Mesenchymal stem cell (in vitro differentiated cells and primary cell): ENCODE measurements around the gene SKI.

Experiments used
- DNase-seq: peaks from one replicate; pipeline ENCODE4 v3.0.0-alpha.2; 2013
- H2AFZ ChIP-seq: one replicate; pipeline ENCODE4 v1.6.1; 2013; ENCODE audit warnings: low read depth, mild to moderate bottlenecking, control low read depth, inconsistent platforms, low read length, moderate library complexity
- H2AK5ac ChIP-seq: 2 replicates; pipeline ENCODE4 v1.6.1; 2013; ENCODE audit warnings: low read length, moderate library complexity, mild to moderate bottlenecking, inconsistent platforms; ENCODE audit not compliant: severe bottlenecking
- H2BK120ac ChIP-seq: one replicate; pipeline ENCODE4 v1.6.1; 2013; ENCODE audit warnings: low read depth, mild to moderate bottlenecking, inconsistent platforms, low read length, moderate library complexity
- H2BK12ac ChIP-seq, 2 experiments: one replicate each; pipeline ENCODE4 v1.6.1; 2013; ENCODE audit warnings: inconsistent platforms in 2 of 2, low read length in 2 of 2, mild to moderate bottlenecking in 2 of 2, moderate library complexity in 2 of 2, control low read depth in 1 of 2
- H2BK15ac ChIP-seq: one replicate; pipeline ENCODE4 v1.6.1; 2013; ENCODE audit warnings: mild to moderate bottlenecking, low read depth, inconsistent platforms; ENCODE audit not compliant: poor library complexity, severe bottlenecking
- H2BK5ac ChIP-seq: 2 replicates; pipeline ENCODE4 v1.6.1; 2013; ENCODE audit warnings: low read depth, mild to moderate bottlenecking, low read length, control low read depth, inconsistent platforms; ENCODE audit not compliant: poor library complexity, severe bottlenecking
- H3K14ac ChIP-seq, 2 experiments: one replicate each; pipeline ENCODE4 v1.6.1; 2013; ENCODE audit warnings: inconsistent platforms in 2 of 2, low read length in 2 of 2, control low read depth in 1 of 2, mild to moderate bottlenecking in 1 of 2, moderate library complexity in 1 of 2
- H3K18ac ChIP-seq, 2 experiments: one replicate each; pipeline ENCODE4 v1.6.1; 2013; ENCODE audit warnings: inconsistent platforms in 2 of 2, low read length in 2 of 2, control low read depth in 1 of 2, low read depth in 1 of 2, mild to moderate bottlenecking in 1 of 2
- H3K23ac ChIP-seq, 2 experiments: one replicate each; pipeline ENCODE4 v1.6.1; 2013; ENCODE audit warnings: inconsistent platforms in 2 of 2, low read length in 2 of 2, mild to moderate bottlenecking in 2 of 2, moderate library complexity in 2 of 2, control low read depth in 1 of 2
- H3K27ac ChIP-seq: 2 replicates; pipeline ENCODE4 v1.5.1; 2013; ENCODE audit warnings: mild to moderate bottlenecking, moderate library complexity, low read length, control low read depth, inconsistent platforms; ENCODE audit not compliant: poor library complexity, severe bottlenecking
- H3K27me3 ChIP-seq, 2 experiments: 2 replicates each; pipeline versions ENCODE4 v1.6.1 to v1.7.0; 2013; ENCODE audit warnings: low read length in 2 of 2, mild to moderate bottlenecking in 2 of 2, moderate library complexity in 2 of 2, control low read depth in 1 of 2, inconsistent platforms in 1 of 2; ENCODE audit not compliant: control insufficient read depth in 1 of 2, insufficient read depth in 1 of 2
- H3K36me3 ChIP-seq, 2 experiments: 2 replicates each; pipeline versions ENCODE4 v1.6.1 to v1.7.0; 2013; ENCODE audit warnings: low read length in 2 of 2, control low read depth in 1 of 2, inconsistent platforms in 1 of 2, low read depth in 1 of 2, mild to moderate bottlenecking in 1 of 2; ENCODE audit not compliant: insufficient read depth in 2 of 2, control insufficient read depth in 1 of 2
- H3K4ac ChIP-seq, 2 experiments: one replicate each; pipeline ENCODE4 v1.6.1; 2013; ENCODE audit warnings: inconsistent platforms in 2 of 2, low read length in 2 of 2, mild to moderate bottlenecking in 2 of 2, moderate library complexity in 2 of 2, control low read depth in 1 of 2, low read depth in 1 of 2
- H3K4me1 ChIP-seq: 2 replicates; pipeline ENCODE4 v1.6.1; 2013; ENCODE audit warnings: low read depth, low read length, control low read depth; ENCODE audit not compliant: control insufficient read depth, insufficient read depth
- H3K4me2 ChIP-seq: 2 replicates; pipeline ENCODE4 v1.6.1; 2013; ENCODE audit warnings: low read length, mild to moderate bottlenecking, inconsistent platforms; ENCODE audit not compliant: poor library complexity, severe bottlenecking
- H3K4me3 ChIP-seq, 2 experiments: 2 replicates each; pipeline versions ENCODE4 v1.5.1 to v1.7.0; 2013; ENCODE audit warnings: low read length in 2 of 2, mild to moderate bottlenecking in 2 of 2, control low read depth in 1 of 2, low read depth in 1 of 2; ENCODE audit not compliant: insufficient read depth in 1 of 2
- H3K79me1 ChIP-seq: replicated peaks from 2 replicates; pipeline ENCODE4 v1.6.1; 2013; ENCODE audit warnings: mild to moderate bottlenecking, control low read depth, low read length, inconsistent platforms; ENCODE audit not compliant: poor library complexity, severe bottlenecking
- H3K9ac ChIP-seq: 2 replicates; pipeline ENCODE4 v1.7.0; 2013; ENCODE audit warnings: mild to moderate bottlenecking, low read length, moderate library complexity
- H3K9me3 ChIP-seq: 2 replicates; pipeline ENCODE4 v1.7.0; 2013; ENCODE audit warnings: mild to moderate bottlenecking, low read length; ENCODE audit not compliant: control insufficient read depth
- H4K8ac ChIP-seq: one replicate; pipeline ENCODE4 v1.6.1; 2013; ENCODE audit warnings: inconsistent platforms, mild to moderate bottlenecking, low read length, moderate library complexity
- H4K91ac ChIP-seq: one replicate; pipeline ENCODE4 v1.6.1; 2013; ENCODE audit warnings: mild to moderate bottlenecking, low read length, inconsistent platforms
- WGBS: methylation state at CpG from one replicate; pipeline ENCODE4 v1.1.7; 2013; ENCODE audit warnings: mixed read lengths; 5-methylcytosine and 5-hydroxymethylcytosine counted together

SKI gene

GRCh38 chr1:2190491-2190976 is 37.6 kb upstream of the SKI start:
- peaks cover 43% of the 10 kb centered on the region for H3K79me1 ChIP-seq
- peak overlapping the region in 1 of 2 experiments; percentile 78 for H3K4me3 ChIP-seq
- peak overlapping the region; percentile 94 for H2BK120ac ChIP-seq
- H3K18ac ChIP-seq, result peak overlapping the region; percentile 53 to 95
- no peaks in the 10 kb centered on the region for H3K27me3 ChIP-seq
- peak overlapping the region; percentile 88 for H3K9ac ChIP-seq
- peak overlapping the region; percentile 95 for H4K8ac ChIP-seq
- H3K4me1 ChIP-seq, result peaks cover 35% of the 10 kb centered on the region
- peak overlapping the region; percentile 80 to 93 for H3K4ac ChIP-seq
- no peak overlapping the region for H2BK5ac ChIP-seq
- peaks cover 0 to 67% of the 10 kb centered on the region in 2 experiments for H3K36me3 ChIP-seq
- H2BK12ac ChIP-seq, result peak overlapping the region; percentile 61 to 76
- peak overlapping the region; percentile 96 for H4K91ac ChIP-seq
- no peak overlapping the region for H2AFZ ChIP-seq
- WGBS, result 94% methylated on average over 19 of the region's 19 CpGs
- no peak overlapping the region for H3K14ac ChIP-seq
- H3K27ac ChIP-seq, result no peak overlapping the region
- no peak for DNase-seq
- no peak overlapping the region for H2AK5ac ChIP-seq
- no peaks in the 10 kb centered on the region for H3K9me3 ChIP-seq
- H3K23ac ChIP-seq, result no peak overlapping the region
- H2BK15ac ChIP-seq, result no peak overlapping the region
- no peak overlapping the region for H3K4me2 ChIP-seq

DNA sequence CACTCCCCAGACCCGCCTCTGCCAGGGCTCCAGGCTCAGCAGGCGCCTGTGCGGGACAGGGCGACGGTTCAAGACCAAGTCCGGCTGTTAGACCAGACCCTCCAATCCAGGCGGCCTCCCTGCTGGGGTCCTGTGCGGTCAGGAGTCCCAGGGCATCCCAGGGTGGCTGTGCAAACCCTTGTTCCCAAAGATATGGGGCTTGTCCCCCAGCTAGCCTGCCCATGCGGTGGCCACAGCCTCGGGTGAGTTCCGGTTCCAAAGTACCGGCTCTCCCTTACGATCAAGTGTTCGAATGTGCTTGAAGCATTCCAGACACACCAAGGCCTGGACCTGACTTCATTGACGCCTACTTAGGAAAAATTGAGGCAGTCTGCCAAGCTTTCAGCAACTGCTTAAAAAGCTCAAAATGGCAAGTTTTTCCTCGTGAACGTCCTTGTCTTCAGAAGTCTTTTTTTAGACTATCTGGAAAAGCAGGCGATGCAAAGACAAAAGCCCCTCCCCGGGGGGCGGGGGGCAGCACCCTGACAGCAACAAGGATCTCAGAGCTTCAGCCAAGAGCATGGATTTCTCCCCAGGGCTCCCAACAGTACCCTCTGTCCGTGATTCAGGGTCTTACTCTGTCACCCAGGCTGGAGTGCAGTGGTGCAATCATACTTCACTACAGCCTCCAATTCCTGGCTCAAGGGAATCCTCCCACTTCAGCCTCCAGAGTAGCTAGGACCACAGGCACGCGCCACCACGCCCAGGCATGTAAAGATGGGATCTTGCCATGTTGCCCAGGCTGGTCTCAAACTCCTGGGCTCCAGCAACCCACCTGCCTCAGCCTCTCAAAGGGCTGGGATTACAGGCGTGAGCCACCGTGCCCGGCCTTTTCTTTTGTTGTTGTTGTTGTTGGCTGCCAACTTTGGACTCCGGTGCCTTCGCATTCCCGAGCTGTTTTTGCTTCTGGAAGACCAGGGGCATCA is 35.8 kb upstream of the SKI start:
- Histone ChIP-seq H3K9ac (peak overlapping the region; percentile 74), H3K4me2 (no peak overlapping the region), H2AFZ (no peak overlapping the region), H3K18ac (no peak overlapping the region), H3K23ac (peak overlapping the region in 1 of 2 experiments; percentile 36), H2BK15ac (no peak overlapping the region), H3K4me3 (peak overlapping the region in 1 of 2 experiments; percentile 72), H2AK5ac (peak overlapping the region; percentile 16), H3K36me3 (peaks cover 0 to 57% of the 10 kb centered on the region in 2 experiments), H4K91ac (no peak overlapping the region), H3K4ac (peak overlapping the region in 1 of 2 experiments; percentile 1), H4K8ac (no peak overlapping the region), H2BK120ac (no peak overlapping the region), H3K27ac (no peak overlapping the region), H3K9me3 (no peaks in the 10 kb centered on the region), H2BK12ac (peak overlapping the region in 1 of 2 experiments; percentile 66), H3K27me3 (no peaks in the 10 kb centered on the region), H3K4me1 (peaks cover 39% of the 10 kb centered on the region), H3K79me1 (peaks cover 43% of the 10 kb centered on the region), H3K14ac (peak overlapping the region in 1 of 2 experiments; percentile 38), H2BK5ac (no peak overlapping the region)
- 90% methylated on average over 30 of the region's 30 CpGs for WGBS
- peak; percentile 63 for DNase-seq

GRCh38 chr1:2193514-2194281 is 34.4 kb upstream of the SKI start:
- Histone ChIP-seq H3K4me3 (peak overlapping the region; percentile 58 to 72), H3K36me3 (peaks cover 0 to 45% of the 10 kb centered on the region in 2 experiments), H2BK15ac (peak overlapping the region; percentile 73), H3K79me1 (peaks cover 33% of the 10 kb centered on the region), H3K27ac (no peak overlapping the region), H2AK5ac (peak overlapping the region; percentile 52), H3K18ac (peak overlapping the region in 1 of 2 experiments; percentile 54), H3K27me3 (no peaks in the 10 kb centered on the region), H2BK120ac (peak overlapping the region; percentile 11), H3K9ac (peak overlapping the region; percentile 74), H3K4me1 (peaks cover 40% of the 10 kb centered on the region), H3K4ac (peak overlapping the region; percentile 77 to 78), H2AFZ (no peak overlapping the region), H3K23ac (peak overlapping the region in 1 of 2 experiments; percentile 74), H3K14ac (peak overlapping the region in 1 of 2 experiments; percentile 84), H2BK12ac (peak overlapping the region; percentile 54 to 57), H3K4me2 (peak overlapping the region; percentile 78), H2BK5ac (no peak overlapping the region), H4K91ac (peak overlapping the region; percentile 86), H3K9me3 (no peaks in the 10 kb centered on the region), H4K8ac (peak overlapping the region; percentile 80)
- no peak for DNase-seq
- WGBS, result 63% methylated on average over 44 of the region's 44 CpGs
